ENCODE data around the gene TUBA4A.
"Not testable (repeated sequence)": the region's sequence is repeated elsewhere in the genome, so short reads cannot be mapped to it uniquely, and the experiment has no call there.

TUBA4A gene

DNA sequence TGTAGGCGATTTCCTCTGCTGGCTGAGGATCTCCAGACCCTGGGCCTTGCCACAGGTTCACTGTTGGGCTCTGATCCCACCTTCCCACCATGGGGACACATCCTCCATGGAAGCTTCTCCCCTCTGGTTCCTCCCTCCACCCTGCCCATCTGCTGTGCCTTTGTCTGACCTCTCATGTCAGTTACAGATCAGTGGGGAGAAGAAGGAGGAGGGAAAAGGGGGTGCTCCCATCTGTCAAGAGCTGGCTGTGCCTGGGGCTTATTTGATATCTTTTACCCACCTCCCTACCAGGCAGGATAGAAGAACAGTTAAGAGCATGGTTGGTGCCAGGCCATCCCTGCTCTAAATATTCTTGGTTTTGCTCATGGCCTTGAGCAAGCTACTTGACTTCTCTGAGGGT, 13.2 kb upstream of the TUBA4A start:
- DNase-seq: no peak

DNA sequence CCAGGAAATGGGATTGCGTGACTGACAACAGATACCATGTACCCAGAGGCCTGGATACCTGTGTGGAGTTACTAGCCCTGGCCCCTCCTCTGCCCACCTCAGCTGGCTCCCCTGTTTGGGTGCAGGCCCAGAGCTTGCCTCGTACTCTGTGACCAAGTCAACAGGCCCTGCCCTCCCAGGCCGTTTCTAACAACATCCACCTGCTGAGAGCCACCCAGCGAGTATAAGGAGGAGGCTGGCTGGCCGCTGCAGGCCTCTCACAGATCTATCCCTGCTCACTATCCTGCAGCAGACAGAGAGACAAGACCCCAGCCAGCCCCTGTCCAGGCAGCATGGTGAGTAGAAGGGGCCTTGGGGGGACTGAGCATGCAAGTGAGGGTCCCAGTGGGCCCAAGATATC, 12.5 kb upstream of the TUBA4A start:
- no peak for DNase-seq

DNA sequence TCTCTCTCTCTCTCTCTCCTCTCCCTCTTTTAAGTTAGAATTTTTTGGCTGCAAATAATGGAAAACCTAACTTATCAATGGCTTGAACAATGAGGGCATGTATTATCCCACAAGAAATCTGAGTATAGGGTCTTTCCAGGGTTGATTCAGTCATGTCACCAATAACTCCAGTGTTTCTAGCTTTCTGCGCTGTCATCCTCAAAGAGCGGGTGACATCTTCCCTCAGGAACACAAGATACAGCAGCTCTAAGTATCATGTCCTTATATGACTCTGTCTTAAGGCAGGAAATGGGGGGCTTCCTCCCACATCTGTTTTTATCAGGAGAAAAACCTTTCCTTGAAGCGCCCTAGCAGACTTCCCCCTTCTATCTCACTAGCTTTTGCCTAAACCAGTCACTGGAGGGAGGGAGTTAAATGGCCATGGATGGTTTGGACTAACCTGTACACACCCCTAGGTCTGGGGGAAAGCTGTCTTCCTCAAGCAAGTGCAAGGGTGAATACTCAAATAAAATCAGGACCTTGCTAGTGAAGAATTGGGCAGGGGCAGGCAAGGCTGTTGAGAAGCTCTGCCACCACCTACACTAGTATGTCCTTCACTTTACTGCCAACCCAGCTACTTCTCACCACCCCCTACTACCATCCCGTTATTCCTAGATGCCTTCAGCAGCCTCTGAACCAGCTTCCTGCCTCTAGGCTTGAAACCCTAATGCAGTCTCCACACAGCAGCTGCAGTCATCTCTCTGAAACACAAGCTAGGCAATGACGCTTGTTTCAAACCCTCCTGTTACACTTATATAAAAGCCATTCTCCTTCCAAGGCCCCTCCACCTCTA, 7.5 kb upstream of the TUBA4A start:
- DNase-seq: no peak

GRCh38 chr2:219258942-219259341, 5.2 kb upstream of the TUBA4A start:
- not testable (repeated sequence) for DNase-seq

GRCh38 chr2:219254590-219255201, 978 bp upstream of the TUBA4A start:
- no peak for DNase-seq

DNA sequence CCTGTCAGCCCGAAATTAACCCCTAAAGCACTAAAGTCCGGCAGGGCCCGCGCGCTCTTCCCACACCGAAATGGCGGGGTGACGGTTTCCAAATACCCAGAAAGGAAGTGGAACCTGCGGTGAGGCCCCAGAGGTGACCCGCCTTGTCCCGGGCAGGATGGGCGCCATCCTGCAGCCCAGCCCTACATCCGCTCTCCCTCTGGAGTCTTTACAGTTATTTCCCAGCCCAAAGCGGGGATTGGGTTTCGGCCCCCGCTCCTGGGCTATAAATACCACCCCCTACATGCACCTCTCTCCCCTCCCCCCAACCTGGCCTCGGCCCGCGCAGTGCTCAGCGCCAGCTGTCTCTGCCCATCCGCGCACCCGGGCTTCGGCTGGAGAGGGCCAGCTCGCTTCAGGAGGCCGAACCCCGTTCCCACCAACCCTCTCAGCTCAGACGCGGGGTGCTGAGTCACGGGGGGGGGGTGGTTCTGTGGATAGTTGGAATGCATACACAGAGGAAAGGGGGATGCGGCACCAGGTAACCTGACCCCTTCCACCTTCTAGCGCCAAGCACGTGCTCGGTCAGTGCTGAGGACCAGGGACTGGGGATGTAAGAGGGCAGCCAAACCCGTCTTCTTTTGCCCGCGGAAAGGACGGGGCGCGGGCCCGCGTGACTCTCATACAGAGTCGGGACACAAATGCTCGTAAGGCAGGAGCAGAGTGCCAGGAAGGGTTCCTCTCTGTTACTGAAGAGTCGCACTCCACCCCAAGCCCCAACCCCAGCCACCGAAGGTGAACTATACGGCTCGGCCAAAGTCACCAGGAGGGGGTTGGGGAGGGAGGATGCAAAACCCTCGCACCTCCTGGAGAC, 592 bp downstream of the TUBA4A start, which contains the start of gene TUBA4B:
Gene TUBA4B, plus strand, starts transcription at position 344 of the 853 bp plus-strand sequence. Its CDS starts 165 bp downstream, at position 509.
- peak in 2 of 4 experiments; percentile 18 to 23 for DNase-seq

DNA sequence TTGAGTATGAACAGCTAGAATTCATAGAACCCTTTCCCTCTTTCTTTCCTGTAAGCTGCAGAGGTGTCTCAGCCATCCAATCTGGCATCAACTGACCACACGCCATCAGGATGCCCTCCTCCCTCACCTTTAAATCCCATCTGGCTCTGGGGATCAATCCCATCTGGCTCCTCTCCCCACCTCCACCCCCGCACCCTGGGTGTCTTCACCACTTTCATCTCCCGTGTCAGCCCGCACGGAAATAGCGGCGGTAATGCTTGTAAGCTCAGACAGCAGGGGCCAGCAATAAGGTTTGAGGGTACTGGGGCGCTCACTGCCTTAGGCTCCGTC, 1.2 kb downstream of the TUBA4A start:
- DNase-seq: no peak

GRCh38 chr2:219252084-219252483, 1.6 kb downstream of the TUBA4A start:
- no peak for DNase-seq

DNA sequence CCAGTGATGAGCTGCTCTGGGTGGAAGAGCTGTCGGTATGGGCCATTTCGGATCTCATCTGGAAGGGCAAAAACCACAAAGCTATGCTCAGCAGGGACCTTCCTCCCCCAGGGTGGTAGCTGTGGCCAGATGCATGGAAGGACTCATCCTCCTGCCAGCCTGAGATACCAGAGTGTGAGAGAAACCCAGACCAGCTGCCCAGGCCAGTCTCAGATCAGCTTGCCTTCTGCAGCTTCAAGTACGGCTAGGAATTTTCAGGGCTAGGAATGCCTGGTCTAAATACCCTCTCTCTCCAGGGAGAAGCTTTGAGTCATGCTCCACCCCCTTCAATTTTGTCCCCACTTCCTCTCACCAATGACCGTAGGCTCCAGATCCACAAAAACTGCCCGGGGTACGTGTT, 2.1 kb downstream of the TUBA4A start:
- no peak for DNase-seq

- no peak for DNase-seq
Measured at GRCh38 chr2:219250049-219250781, 3.5 kb downstream of the TUBA4A start.

GRCh38 chr2:219249203-219249980, 4.3 kb downstream of the TUBA4A start:
- no peak for DNase-seq

- no peak for DNase-seq
Measured at GRCh38 chr2:219248845-219249202, 4.9 kb downstream of the TUBA4A start.

- DNase-seq: peak in 1 of 4 experiments; percentile 27
Measured at GRCh38 chr2:219247678-219248642, 5.8 kb downstream of the TUBA4A start.

DNA sequence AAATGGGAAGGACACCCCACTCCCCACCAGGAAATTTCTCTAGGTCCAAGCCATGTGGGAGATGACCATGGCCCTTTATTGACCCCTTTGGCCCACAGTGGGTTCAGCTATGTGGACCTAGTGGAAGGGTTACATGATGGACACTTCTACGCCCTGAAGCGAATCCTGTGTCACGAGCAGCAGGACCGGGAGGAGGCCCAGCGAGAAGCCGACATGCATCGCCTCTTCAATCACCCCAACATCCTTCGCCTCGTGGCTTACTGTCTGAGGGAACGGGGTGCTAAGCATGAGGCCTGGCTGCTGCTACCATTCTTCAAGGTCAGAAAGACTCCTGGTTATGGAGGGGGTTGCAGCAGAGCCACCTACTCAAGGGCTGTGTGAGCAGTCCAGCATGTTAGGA, 7.2 kb downstream of the TUBA4A start:
- DNase-seq: no peak

GRCh38 chr2:219245899-219246230, 7.9 kb downstream of the TUBA4A start:
- DNase-seq: no peak

GRCh38 chr2:219245148-219245898, 8.4 kb downstream of the TUBA4A start, which contains the start of the genes GLB1L and STK16:
GLB1L (minus strand) TSS chr2:219245444; CDS start chr2:219243573, 1,871 bp downstream.
STK16 (plus strand) TSS chr2:219245479; CDS start chr2:219246000, 521 bp downstream.
- DNase-seq: peak; percentile 80 to 87 (median 82)

GRCh38 chr2:219244789-219245147, 8.9 kb downstream of the TUBA4A start:
- no peak for DNase-seq

DNA sequence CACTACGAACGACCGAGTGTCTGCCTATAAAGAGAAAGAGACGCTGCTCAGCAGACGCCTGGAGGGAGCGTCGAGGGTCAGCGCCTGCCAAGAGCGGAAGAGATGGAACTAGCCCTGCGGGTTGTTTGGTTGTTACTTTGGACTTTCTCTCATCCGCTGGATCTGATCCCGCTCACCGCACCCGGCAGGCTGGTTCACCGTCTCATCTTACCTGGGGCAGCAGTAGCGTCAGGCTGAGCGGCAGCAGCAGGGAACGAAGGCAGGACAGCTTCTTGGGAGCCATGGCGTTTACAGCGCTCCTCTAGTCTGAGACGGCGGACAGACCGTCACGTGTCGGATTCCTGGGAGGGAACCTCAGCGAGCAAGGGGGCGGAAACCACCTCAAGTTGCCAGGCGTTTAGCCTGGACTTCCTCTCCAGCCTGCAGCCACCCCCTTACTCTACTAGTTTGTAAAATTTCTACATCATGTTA, 10.4 kb downstream of the TUBA4A start:
- no peak for DNase-seq

DNA sequence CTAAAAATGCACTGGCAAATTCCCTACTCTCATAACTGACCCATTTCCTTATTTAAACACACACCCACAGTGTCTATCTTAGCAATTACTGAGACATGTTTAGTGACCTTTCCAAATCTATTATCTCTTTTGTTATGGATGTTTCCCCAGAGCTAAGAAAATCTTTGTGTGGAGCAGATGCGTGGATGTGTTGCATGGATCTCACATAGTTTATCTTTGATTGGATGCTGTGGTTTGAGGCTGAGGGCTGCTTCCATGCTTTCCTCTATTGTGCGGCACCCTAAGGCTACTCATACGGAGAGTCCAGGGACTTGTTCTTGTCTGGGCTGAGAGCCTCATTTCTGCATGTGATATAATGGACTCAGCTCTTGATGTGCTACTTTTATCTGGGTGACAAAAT, 19.4 kb downstream of the TUBA4A start:
- DNase-seq: no peak

GRCh38 chr2:219230059-219230540, 23.6 kb downstream of the TUBA4A start:
- no peak for DNase-seq

Measured in activated CD4-positive, CD25-positive, alpha-beta regulatory T cell (primary cell).